GM18867 (cell line): ENCODE data around the gene TSEN34.
"Not testable (repeated sequence)": the region's sequence is repeated elsewhere in the genome, so short reads cannot be mapped to it uniquely, and the experiment has no call there.

Source experiments
- ATAC-seq: cut with Tn5 transposase; IDR thresholded peaks from one replicate; pipeline ENCODE4 v1.9.1; 2021; ENCODE audit warnings: mild to moderate bottlenecking, moderate library complexity; ENCODE audit not compliant: unreplicated experiment

Gene TSEN34

DNA sequence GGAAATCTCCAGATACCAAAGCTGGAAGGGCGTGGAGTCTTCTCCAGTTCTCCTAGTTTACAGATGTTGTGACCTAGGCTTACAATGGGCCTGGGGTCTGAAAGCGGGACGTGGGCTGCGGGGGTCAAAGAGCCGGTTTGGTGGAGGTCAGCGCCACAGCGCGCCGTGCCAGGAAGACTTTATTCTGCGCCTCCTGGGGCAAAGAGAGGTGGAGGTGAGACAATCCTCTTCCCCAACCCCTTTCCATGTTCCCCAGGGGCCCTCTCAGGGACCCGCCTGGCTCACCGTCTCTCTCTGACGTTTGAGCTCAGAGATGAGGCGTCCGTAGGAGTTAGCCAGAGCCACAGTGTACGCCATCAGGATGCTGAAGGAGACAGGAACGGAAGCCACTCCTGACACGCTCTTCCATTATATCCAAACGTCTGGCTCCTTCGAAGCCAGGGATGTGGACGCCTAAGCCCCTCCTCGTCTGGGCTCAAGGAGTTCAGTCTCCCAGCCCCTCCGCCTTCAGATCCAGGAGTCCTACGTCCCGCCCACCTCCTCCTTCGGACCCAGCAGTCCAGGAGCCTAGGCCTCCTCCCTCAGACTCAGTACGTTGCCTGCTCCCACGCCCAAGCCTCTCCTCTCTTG lies 30.8 kb upstream of the TSEN34 start:
- peak; percentile 2 for ATAC-seq

DNA sequence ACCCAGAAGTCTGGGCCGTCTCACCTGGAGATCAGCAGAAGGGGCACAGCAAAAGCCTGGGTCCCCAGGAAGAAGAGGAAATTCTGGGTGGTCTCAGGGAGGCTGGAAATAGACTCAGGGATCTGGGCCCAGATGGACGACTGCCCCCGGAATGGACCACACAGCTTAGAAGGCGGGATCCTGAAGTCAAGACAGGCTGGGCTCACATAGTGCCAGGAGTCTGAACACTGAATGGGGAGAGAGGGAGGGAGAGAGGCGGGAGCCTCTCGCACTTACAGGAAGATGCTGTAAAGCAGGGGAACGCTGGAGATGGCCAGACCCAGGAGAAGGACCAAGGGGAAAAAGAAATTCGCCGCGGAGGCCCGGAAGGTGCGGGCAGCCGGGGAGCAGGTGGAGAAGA lies 30.3 kb upstream of the TSEN34 start:
- no peak for ATAC-seq

GRCh38 chr19:54162241-54162805 lies 28.8 kb upstream of the TSEN34 start:
- ATAC-seq = peak; percentile 19

GRCh38 chr19:54162884-54163283 lies 28.2 kb upstream of the TSEN34 start:
- ATAC-seq = no peak

GRCh38 chr19:54164369-54165068 lies 26.6 kb upstream of the TSEN34 start:
- ATAC-seq = no peak

GRCh38 chr19:54165222-54165621 lies 25.9 kb upstream of the TSEN34 start:
- no peak for ATAC-seq

DNA sequence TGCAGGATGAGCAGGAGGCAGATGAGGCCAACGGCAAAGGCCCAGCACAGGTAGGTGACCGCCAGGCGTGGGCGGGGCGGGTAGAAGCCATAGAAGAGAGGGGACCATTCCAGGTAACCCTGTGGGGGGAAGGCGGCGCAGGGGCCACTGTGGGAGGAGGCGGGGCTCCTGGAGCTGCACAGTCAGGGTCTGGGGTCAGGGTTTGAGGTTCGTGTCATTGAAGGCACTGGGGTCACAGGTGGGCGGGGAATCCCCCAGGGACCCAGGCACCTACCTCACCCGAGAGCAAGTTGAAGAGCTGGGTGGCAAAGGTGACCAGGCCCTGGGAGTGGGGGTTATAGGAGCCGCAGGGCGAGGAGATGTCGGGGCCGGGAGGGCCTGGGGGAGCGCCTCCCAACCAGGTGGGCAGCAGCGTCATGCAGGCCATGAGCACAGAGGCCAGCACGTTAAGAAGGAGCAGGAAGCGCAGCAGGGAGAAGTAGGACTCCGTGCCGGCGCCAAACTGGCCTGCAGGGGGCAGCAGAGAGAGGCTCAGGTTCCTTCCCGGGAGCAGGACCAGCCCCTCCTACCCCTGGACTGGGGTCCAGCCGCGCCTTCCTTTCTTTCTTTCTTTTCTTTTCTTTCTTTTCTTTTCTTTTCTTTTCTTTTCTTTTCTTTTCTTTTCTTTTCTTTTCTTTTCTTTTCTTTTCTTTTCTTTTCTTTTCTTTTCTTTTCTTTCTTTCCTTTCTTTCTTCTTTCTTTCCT lies 22.8 kb upstream of the TSEN34 start:
- ATAC-seq = no peak

- ATAC-seq = no peak
Measured at GRCh38 chr19:54169149-54169740, 21.9 kb upstream of the TSEN34 start.

- not testable (repeated sequence) for ATAC-seq
Measured at GRCh38 chr19:54171736-54172431, 19.2 kb upstream of the TSEN34 start.

GRCh38 chr19:54172471-54173358 lies 18.4 kb upstream of the TSEN34 start, which contains the start of gene TMC4:
TSS of gene TMC4 (minus strand) at chr19:54173160. CDS start at chr19:54173117, 43 bp downstream.
- ATAC-seq = no peak

- ATAC-seq = no peak
Measured at GRCh38 chr19:54173359-54173699, 17.8 kb upstream of the TSEN34 start.

DNA sequence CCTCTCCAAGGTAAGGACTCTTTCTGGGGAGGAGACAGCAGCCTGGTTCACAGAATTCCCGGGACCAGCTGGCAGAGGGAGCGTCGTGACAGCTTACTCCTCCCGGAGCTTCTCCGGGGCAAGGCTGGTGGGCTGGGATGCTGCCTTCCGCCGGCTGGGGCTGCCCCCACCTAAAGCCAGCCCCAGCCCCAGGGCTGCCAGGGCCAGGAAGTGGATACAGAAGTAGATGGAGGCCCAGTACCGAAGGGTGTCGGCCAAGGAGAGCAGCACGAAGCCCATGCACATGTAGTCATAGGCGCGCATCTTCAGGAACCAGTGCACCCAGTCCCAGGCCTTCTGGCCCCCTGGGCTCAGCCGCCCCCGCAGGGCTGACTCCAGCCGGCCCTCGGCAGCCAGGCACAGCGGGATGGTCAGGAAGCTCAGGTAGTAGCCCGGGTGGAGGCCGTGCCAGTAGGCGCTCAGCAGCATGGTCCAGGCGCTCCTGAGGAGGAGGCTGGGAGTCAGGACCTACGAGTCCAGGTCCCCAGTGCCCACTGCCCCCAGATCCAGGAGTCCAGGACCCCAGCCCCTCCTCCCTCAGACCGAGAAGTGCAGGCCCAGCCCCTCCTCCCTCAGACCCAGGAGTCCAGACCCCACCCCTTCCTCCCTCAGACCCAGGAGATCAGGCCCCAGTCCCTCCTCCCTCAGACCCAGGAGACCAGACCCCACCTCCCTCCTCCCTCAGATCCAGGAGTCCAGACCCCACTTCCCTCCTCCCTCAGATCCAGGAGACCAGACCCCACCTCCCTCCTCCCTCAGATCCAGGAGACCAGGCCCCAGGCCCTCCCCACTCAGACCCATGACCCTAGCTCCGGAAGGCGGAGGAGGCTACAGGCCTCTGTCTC lies 16.9 kb upstream of the TSEN34 start:
- no peak for ATAC-seq

DNA sequence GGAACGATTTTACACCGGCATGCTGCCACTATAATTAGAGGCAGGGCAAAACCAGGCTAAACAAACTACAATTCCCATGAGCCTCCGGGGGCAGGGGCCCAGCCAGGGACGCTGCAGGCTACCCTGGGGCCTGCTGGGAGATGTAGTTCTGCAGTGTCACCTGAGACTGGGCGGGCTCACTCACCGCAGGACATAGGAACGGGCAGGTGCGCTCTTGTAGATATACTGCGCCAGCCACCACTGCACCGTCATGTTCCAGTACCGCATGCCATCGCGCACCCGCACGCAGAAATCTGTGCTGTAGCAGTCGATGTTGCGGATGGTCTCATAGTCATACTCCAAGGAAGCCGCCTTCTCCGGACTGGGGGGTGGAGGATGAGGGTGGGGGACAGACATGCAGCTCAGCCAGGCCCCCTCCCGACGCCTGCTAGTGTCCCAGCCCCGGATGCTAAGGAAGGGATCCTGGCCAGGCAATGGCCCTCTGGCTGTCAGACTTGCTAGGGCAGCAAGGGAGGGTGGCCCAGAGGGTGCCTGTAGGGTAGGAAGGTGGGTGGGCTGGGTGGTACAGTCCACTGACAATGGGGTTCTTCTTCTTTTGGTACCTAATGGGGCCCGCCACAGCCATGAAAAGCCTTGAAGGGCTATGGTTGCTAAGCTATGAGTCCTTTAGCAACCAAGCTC lies 12.4 kb upstream of the TSEN34 start:
- no peak for ATAC-seq

- no peak for ATAC-seq
Measured at GRCh38 chr19:54179262-54179852, 11.8 kb upstream of the TSEN34 start.

GRCh38 chr19:54179921-54180461 lies 11.1 kb upstream of the TSEN34 start:
- no peak for ATAC-seq

DNA sequence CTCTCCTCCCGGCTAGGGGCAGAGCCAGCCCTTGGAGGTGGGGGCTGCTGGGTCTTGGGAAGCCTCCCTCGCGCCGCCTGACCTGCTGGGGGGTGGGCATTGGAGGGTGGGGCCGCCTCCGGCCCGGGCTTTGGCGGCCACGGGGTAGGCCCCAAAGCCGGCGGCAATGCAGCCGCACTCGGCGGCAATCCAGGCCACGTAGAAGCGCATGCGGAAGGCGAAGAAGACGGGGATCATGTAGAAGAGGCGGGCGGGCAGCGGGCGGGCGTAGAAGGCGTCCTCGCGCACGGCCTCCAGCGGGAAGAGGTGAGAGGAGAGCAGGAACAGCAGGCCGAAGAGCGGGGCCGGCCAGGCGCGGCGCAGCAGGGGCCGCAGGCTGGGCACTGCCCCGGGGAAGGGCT lies 10.4 kb upstream of the TSEN34 start:
- no peak for ATAC-seq

GRCh38 chr19:54181894-54182293 lies 9.2 kb upstream of the TSEN34 start:
- not testable (repeated sequence) for ATAC-seq
